ENCODE results near the gene PHF3.

DNA sequence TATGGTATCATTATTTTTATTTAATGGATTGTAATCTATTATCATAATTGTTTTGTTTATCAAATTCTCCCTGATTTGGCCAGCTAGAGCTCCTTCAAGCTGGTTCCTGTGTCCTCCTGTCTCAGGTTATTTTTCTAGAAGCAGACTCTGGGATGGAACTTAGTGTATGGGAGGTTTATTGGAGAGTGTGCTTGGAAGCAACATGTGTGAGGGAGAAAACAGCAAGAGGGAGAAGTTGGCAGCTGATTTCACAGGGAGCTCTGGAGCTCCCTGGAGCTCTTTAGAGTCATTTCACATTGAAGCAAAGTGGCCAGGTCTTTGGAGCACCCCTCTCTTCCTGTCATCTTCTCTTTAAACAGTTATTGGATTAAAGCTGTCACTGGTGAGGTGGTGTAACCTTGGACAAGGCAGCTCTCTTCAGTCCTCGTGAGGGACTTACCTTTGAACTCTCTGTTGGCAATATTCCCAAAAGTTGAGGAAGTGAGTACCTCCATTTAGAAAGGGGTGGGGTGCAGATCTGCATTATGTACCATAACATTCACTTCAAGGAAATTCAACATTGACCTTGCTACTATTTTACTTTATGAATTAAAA lies 103.6 kb downstream of the PHF3 start:
- TF ChIP-seq, protein P1, sequence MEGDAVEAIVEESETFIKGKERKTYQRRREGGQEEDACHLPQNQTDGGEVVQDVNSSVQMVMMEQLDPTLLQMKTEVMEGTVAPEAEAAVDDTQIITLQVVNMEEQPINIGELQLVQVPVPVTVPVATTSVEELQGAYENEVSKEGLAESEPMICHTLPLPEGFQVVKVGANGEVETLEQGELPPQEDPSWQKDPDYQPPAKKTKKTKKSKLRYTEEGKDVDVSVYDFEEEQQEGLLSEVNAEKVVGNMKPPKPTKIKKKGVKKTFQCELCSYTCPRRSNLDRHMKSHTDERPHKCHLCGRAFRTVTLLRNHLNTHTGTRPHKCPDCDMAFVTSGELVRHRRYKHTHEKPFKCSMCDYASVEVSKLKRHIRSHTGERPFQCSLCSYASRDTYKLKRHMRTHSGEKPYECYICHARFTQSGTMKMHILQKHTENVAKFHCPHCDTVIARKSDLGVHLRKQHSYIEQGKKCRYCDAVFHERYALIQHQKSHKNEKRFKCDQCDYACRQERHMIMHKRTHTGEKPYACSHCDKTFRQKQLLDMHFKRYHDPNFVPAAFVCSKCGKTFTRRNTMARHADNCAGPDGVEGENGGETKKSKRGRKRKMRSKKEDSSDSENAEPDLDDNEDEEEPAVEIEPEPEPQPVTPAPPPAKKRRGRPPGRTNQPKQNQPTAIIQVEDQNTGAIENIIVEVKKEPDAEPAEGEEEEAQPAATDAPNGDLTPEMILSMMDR (conservative IDR thresholded peaks at IDR 0.05; ENCODE audit: low read length): no peak
- TF ChIP-seq EZH2phosphoT487 (IDR thresholded peaks at IDR 0.05; ENCODE audit: borderline replicate concordance): no peak

Data from Loucy (cell line).